ENCODE measurements around the gene NFKBIE. TPM values are rescaled to one million over a fixed set of nuclear protein-coding genes. Genes with fewer than 3 reads are reported as not detected.

Gene NFKBIE
- total and polyA plus RNA-seq, 2 donors (not counting 1 experiment from before 2014, with no cell fraction given) = 46.5 to 90.0 TPM

GRCh38 chr6:44298864-44299263, 33.5 kb upstream of the NFKBIE start:
- Mint-ChIP-seq H3K27ac (no peak overlapping the region), H3K4me3 (peak overlapping the region; percentile 4), H3K4me1 (peaks cover 3% of the 10 kb centered on the region), H3K9me3 (ENCODE audit: insufficient read depth) (no peaks in the 10 kb centered on the region), H3K27me3 (peaks cover 24% of the 10 kb centered on the region)
- Histone ChIP-seq H3K27me3 (replicated peaks in 1 of 4; ENCODE audit: control extremely low read depth in 1 of 4, control insufficient read depth in 3 of 4, insufficient read depth in 4 of 4, low read length in 3 of 4) (peaks cover 0 to 34% (median 22%) of the 10 kb centered on the region in 4 experiments), H3K9me3 (ENCODE audit: control extremely low read depth in 1 of 3, control insufficient read depth in 2 of 3, insufficient read depth in 1 of 3, low read length in 2 of 3) (peaks cover 0 to 7% (median 0%) of the 10 kb centered on the region in 3 donors), H3K9ac (ENCODE audit: low read length) (no peak overlapping the region), H3K4me2 (replicated peaks; ENCODE audit: low read depth, low read length, poor library complexity, severe bottlenecking) (no peak overlapping the region), H3K79me2 (ENCODE audit: control insufficient read depth, insufficient read depth, low read length) (no peaks in the 10 kb centered on the region), H2AFZ (ENCODE audit: insufficient read depth, low read depth, low read length, poor library complexity, severe bottlenecking) (no peak overlapping the region), H3K4me1 (ENCODE audit: control insufficient read depth in 2 of 2, insufficient read depth in 2 of 2, low read length in 2 of 2) (peaks cover 13 to 19% of the 10 kb centered on the region in 2 donors), H3K36me3 (replicated peaks in 1 of 2; ENCODE audit: control extremely low read depth in 1 of 2, control insufficient read depth in 1 of 2, extremely low read depth in 1 of 2, insufficient read depth in 2 of 2, low read length in 1 of 2) (peaks cover 0 to 31% of the 10 kb centered on the region in 2 experiments), H3K4me3 (ENCODE audit: control extremely low read depth in 1 of 5, extremely low read depth in 1 of 5, insufficient read depth in 1 of 5, low read depth in 2 of 5, low read length in 4 of 5) (no peak overlapping the region), H4K20me1 (ENCODE audit: control insufficient read depth, insufficient read depth, low read length, poor library complexity, severe bottlenecking) (peaks cover 7% of the 10 kb centered on the region), H3K27ac (ENCODE audit: low read length in 2 of 2) (no peak overlapping the region)
- WGBS (ENCODE audit: insufficient coverage) = 97% methylated on average over 3 of the region's 3 CpGs
- POLR2A ChIA-PET = no interaction called here
- TF ChIP-seq, protein P1, sequence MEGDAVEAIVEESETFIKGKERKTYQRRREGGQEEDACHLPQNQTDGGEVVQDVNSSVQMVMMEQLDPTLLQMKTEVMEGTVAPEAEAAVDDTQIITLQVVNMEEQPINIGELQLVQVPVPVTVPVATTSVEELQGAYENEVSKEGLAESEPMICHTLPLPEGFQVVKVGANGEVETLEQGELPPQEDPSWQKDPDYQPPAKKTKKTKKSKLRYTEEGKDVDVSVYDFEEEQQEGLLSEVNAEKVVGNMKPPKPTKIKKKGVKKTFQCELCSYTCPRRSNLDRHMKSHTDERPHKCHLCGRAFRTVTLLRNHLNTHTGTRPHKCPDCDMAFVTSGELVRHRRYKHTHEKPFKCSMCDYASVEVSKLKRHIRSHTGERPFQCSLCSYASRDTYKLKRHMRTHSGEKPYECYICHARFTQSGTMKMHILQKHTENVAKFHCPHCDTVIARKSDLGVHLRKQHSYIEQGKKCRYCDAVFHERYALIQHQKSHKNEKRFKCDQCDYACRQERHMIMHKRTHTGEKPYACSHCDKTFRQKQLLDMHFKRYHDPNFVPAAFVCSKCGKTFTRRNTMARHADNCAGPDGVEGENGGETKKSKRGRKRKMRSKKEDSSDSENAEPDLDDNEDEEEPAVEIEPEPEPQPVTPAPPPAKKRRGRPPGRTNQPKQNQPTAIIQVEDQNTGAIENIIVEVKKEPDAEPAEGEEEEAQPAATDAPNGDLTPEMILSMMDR (IDR thresholded peaks at IDR 0.05) = no peak
- TF ChIP-seq EZH2 (IDR thresholded peaks at IDR 0.05; ENCODE audit: borderline replicate concordance, insufficient read depth, low read depth, low read length, poor library complexity, severe bottlenecking) = no peak
- CTCF ChIA-PET = interaction anchor here (0.7 to 1.3 kb wide), 2 partner anchors 14 to 31 kb away, joined by 3 read pairs; partner anchors contain the start of gene AARS2
- DNase-seq (no peak), ATAC-seq (ENCODE audit: low read depth) (no peak)
- intact Hi-C loops (cut with micrococcal nuclease) = no loop called here

GRCh38 chr6:44298055-44298803, 32.9 kb upstream of the NFKBIE start:
- intact Hi-C loops (cut with micrococcal nuclease) = no loop called here
- Mint-ChIP-seq H3K4me3 (peak overlapping the region; percentile 69), H3K9me3 (ENCODE audit: insufficient read depth) (no peaks in the 10 kb centered on the region), H3K4me1 (peaks cover 3% of the 10 kb centered on the region), H3K27ac (peak overlapping the region; percentile 10), H3K27me3 (peaks cover 30% of the 10 kb centered on the region)
- H3K9ac ChIP-seq (ENCODE audit: low read length) = peak overlapping the region; percentile 52
- ChIA-PET POLR2A (no interaction called here), CTCF (interaction anchor here (1.3 kb wide), 1 partner anchor 15 kb away, joined by 3 read pairs; the partner anchor contains the start of gene AARS2)
- H2AFZ ChIP-seq (ENCODE audit: insufficient read depth, low read depth, low read length, poor library complexity, severe bottlenecking) = no peak overlapping the region
- no peak overlapping the region for H3K4me3 ChIP-seq (ENCODE audit: control extremely low read depth in 1 of 5, extremely low read depth in 1 of 5, insufficient read depth in 1 of 5, low read depth in 2 of 5, low read length in 4 of 5)
- WGBS (ENCODE audit: insufficient coverage) = 74% methylated on average over 20 of the region's 20 CpGs
- TF ChIP-seq EZH2 (IDR thresholded peaks at IDR 0.05; ENCODE audit: borderline replicate concordance, insufficient read depth, low read depth, low read length, poor library complexity, severe bottlenecking) = no peak
- TF ChIP-seq, protein P1 (IDR thresholded peaks at IDR 0.05) = no peak
- H3K4me1 ChIP-seq (ENCODE audit: control insufficient read depth in 2 of 2, insufficient read depth in 2 of 2, low read length in 2 of 2) = peaks cover 13 to 19% of the 10 kb centered on the region in 2 donors
- peaks cover 0 to 34% (median 22%) of the 10 kb centered on the region in 4 experiments for H3K27me3 ChIP-seq (replicated peaks in 1 of 4; ENCODE audit: control extremely low read depth in 1 of 4, control insufficient read depth in 3 of 4, insufficient read depth in 4 of 4, low read length in 3 of 4)
- no peaks in the 10 kb centered on the region for H3K79me2 ChIP-seq (ENCODE audit: control insufficient read depth, insufficient read depth, low read length)
- ATAC-seq (ENCODE audit: low read depth) = no peak
- no peak overlapping the region for H3K27ac ChIP-seq (ENCODE audit: low read length in 2 of 2)
- peak overlapping the region; percentile 83 for H3K4me2 ChIP-seq (replicated peaks; ENCODE audit: low read depth, low read length, poor library complexity, severe bottlenecking)
- peaks cover 0 to 25% of the 10 kb centered on the region in 2 experiments for H3K36me3 ChIP-seq (replicated peaks in 1 of 2; ENCODE audit: control extremely low read depth in 1 of 2, control insufficient read depth in 1 of 2, extremely low read depth in 1 of 2, insufficient read depth in 2 of 2, low read length in 1 of 2)
- H3K9me3 ChIP-seq (ENCODE audit: control extremely low read depth in 1 of 3, control insufficient read depth in 2 of 3, insufficient read depth in 1 of 3, low read length in 2 of 3) = peaks cover 0 to 7% (median 0%) of the 10 kb centered on the region in 3 donors
- peaks cover 7% of the 10 kb centered on the region for H4K20me1 ChIP-seq (ENCODE audit: control insufficient read depth, insufficient read depth, low read length, poor library complexity, severe bottlenecking)
- DNase-seq = no peak
